HepG2 (cell line): Measurements from ENCODE around the gene SCFD2. TPM values are rescaled to one million over a fixed set of nuclear protein-coding genes. Genes with fewer than 3 reads are reported as not detected.

Source experiments
- ATAC-seq: fragments of 200-7000 bp; cut with Tn5 transposase; 3 replicates; pipeline ENCODE4 v1.9.1; 2020; ENCODE audit warnings: mild to moderate bottlenecking, moderate library complexity
- BruUV-seq: library from RNA; stranded (reverse); fragments of 400-500 nt; replicated peaks from 2 replicates; lab custom pipeline; 2021; lab: Mats Ljungman, UMichigan
- CTCF ChIA-PET: fragments of 300-600 bp; formaldehyde crosslinking; extraction: SDS; loops from one replicate; lab custom pipeline; 2021; ENCODE audit warnings: low total read pairs, inconsistent platforms, low intra/inter-chr PET ratio; lab: Yijun Ruan, JAX
- POLR2A ChIA-PET: fragments of 350-600 bp; sonication (Branson Sonifier 250); formaldehyde crosslinking; loops from one replicate; lab custom pipeline; 2020; ENCODE audit warnings: antibody characterized with exemption, inconsistent platforms; lab: Yijun Ruan, JAX
- DNase-seq: peaks from one replicate; pipeline ENCODE4 v3.0.0-alpha.2; 2015; ENCODE audit warnings: low spot score
- FAIRE-seq: peaks from 3 replicates; lab custom pipeline; 2011; peaks lifted over from hg19 to GRCh38; lab: Jason Lieb, UNC
- H2AFZ ChIP-seq: one replicate; pipeline ENCODE4 v1.6.1; 2011; ENCODE audit warnings: low read length, inconsistent platforms
- H3K27ac ChIP-seq: fragments of 300-600 bp; 3 replicates; pipeline ENCODE4 v1.8.0; 2011; ENCODE audit warnings: mixed run types, mild to moderate bottlenecking, mixed read lengths, low read length, inconsistent platforms; ENCODE audit not compliant: insufficient read depth; ENCODE audit errors: extremely low read length
- H3K27me3 ChIP-seq, 2 experiments: fragments of 200-600 bp in 1 of 2; 2 replicates in 1 of 2; 3 replicates in 1 of 2; pipeline versions ENCODE4 v1.6.0 to v1.8.0; 2011; ENCODE audit warnings: low read length in 2 of 2, mild to moderate bottlenecking in 2 of 2, moderate library complexity in 2 of 2, inconsistent platforms in 1 of 2; ENCODE audit not compliant: insufficient read depth in 2 of 2, control insufficient read depth in 1 of 2
- H3K36me3 ChIP-seq, 2 experiments: fragments of 200-600 bp in 1 of 2; replicated peaks in 1 of 2; 2 replicates in 1 of 2; 3 replicates in 1 of 2; pipeline versions ENCODE4 v1.5.1 to v1.8.0; 2011; ENCODE audit warnings: low read length in 2 of 2, inconsistent platforms in 1 of 2; ENCODE audit not compliant: insufficient read depth in 2 of 2, control insufficient read depth in 1 of 2
- H3K4me1 ChIP-seq: 2 replicates; pipeline ENCODE4 v1.5.1; 2012; ENCODE audit warnings: low read length, inconsistent platforms; ENCODE audit not compliant: insufficient read depth
- H3K4me2 ChIP-seq: 2 replicates; pipeline ENCODE4 v1.6.0; 2011; ENCODE audit warnings: low read depth, low read length, inconsistent platforms
- H3K4me3 ChIP-seq, 3 experiments: fragments of 200-600 bp in 1 of 3; sonication (generic), shearing (Covaris generic) in 1 of 3; replicated peaks in 1 of 3; 2 replicates each; pipeline ENCODE4 v1.5.1; 2011 to 2016; ENCODE audit warnings: low read length in 3 of 3, inconsistent platforms in 2 of 3, low read depth in 2 of 3, mild to moderate bottlenecking in 2 of 3, control low read depth in 1 of 3, mixed read lengths in 1 of 3; ENCODE audit not compliant: insufficient read depth in 1 of 3
- H3K79me2 ChIP-seq: one replicate; pipeline ENCODE4 v1.6.1; 2011; ENCODE audit warnings: low read length, inconsistent platforms; ENCODE audit not compliant: insufficient read depth
- H3K9ac ChIP-seq: 2 replicates; pipeline ENCODE4 v1.6.0; 2011; ENCODE audit warnings: mild to moderate bottlenecking, low read depth, low read length, inconsistent platforms; ENCODE audit not compliant: insufficient read depth
- H3K9me3 ChIP-seq: 2 replicates; pipeline ENCODE4 v1.5.1; 2012; ENCODE audit warnings: mild to moderate bottlenecking, low read length
- H4K20me1 ChIP-seq: 2 replicates; pipeline ENCODE4 v1.6.0; 2011; ENCODE audit warnings: inconsistent platforms, mild to moderate bottlenecking, low read length, moderate library complexity; ENCODE audit not compliant: insufficient read depth
- BHLHE40 ChIP-seq: IDR thresholded peaks from 2 replicates; pipeline ENCODE4 v1.6.1; 2011; ENCODE audit warnings: low read length, improper control_type of control experiment
- GABPA ChIP-seq, 2 experiments: IDR thresholded peaks; 2 replicates each; pipeline ENCODE4 v1.6.1; 2011 to 2016; ENCODE audit warnings: low read depth in 2 of 2, low read length in 1 of 2, missing biosample characterization in 1 of 2, missing genetic modification characterization in 1 of 2
- MEIS1 ChIP-seq: sonication (generic); formaldehyde crosslinking; IDR thresholded peaks from 2 replicates; pipeline ENCODE4 v1.9.0; 2021; ENCODE audit warnings: mild to moderate bottlenecking, missing genetic modification reagents, moderate library complexity, borderline replicate concordance
- MTA1 ChIP-seq: sonication (generic); formaldehyde crosslinking; IDR thresholded peaks from 2 replicates; pipeline ENCODE4 v1.4.0; 2020; ENCODE audit warnings: missing genetic modification reagents, mild to moderate bottlenecking, borderline replicate concordance
- MXD4 ChIP-seq: IDR thresholded peaks from 2 replicates; pipeline ENCODE4 v1.6.1; 2016; ENCODE audit warnings: mild to moderate bottlenecking, missing biosample characterization, missing genetic modification reagents
- SALL1 ChIP-seq: sonication (generic); formaldehyde crosslinking; IDR thresholded peaks from 2 replicates; pipeline ENCODE4 v1.8.0; 2022; ENCODE audit warnings: mild to moderate bottlenecking, missing genetic modification reagents
- ZNF292 ChIP-seq: sonication (generic); formaldehyde crosslinking; IDR thresholded peaks from 2 replicates; pipeline ENCODE4 v1.8.1; 2022; ENCODE audit warnings: mild to moderate bottlenecking, low read depth, missing genetic modification reagents, borderline replicate concordance
- ZNF331 ChIP-seq: sonication (generic); formaldehyde crosslinking; IDR thresholded peaks from 2 replicates; pipeline ENCODE4 v1.4.0; 2020; ENCODE audit warnings: missing genetic modification reagents
- ZNF430 ChIP-seq: sonication (generic); formaldehyde crosslinking; IDR thresholded peaks from 2 replicates; pipeline ENCODE4 v1.9.0; 2021; ENCODE audit warnings: mild to moderate bottlenecking, missing genetic modification reagents
- ZNF451 ChIP-seq: sonication (generic); formaldehyde crosslinking; IDR thresholded peaks from 2 replicates; pipeline ENCODE4 v1.5.0; 2020; ENCODE audit warnings: mild to moderate bottlenecking, missing genetic modification reagents
- ZNF569 ChIP-seq: sonication (generic); formaldehyde crosslinking; IDR thresholded peaks from 2 replicates; pipeline ENCODE4 v1.5.0; 2020; ENCODE audit warnings: mild to moderate bottlenecking, missing genetic modification reagents, moderate library complexity, borderline replicate concordance
- WGBS: methylation state at CpG from one replicate; pipeline ENCODE4 v1.1.6; 2017; ENCODE audit warnings: low lambda C conversion rate; 5-methylcytosine and 5-hydroxymethylcytosine counted together
- in situ Hi-C: cut with HindIII; loops from 2 replicates; pipeline ENCODE4 v1.10.0; 2017; ENCODE audit warnings: low pct_unique_long_range_greater_than_20kb; ENCODE audit not compliant: extremely low pct_ligation_motif_present
- intact Hi-C: fragments of 100-400 bp; cut with micrococcal nuclease; formaldehyde crosslinking; loops from one replicate; pipeline ENCODE4 v1.10.0; 2022; ENCODE audit not compliant: unreplicated experiment
- polyA plus RNA-seq, 8 experiments: library from polyadenylated mRNA; depleted of rRNA in 3 of 8; stranded (reverse) in 7 of 8; unstranded in 1 of 8; fragments of >200 nt; fragmentation: Illumina TruSeq in 4 of 8; extraction: Trizol in 4 of 8; gene quantifications; 2 replicates each; pipeline versions ENCODE4 v1.2.1 to v1.2.3, GENCODE V29; 2011 to 2016; ENCODE audit warnings: low read depth in 4 of 8, missing spikeins in 1 of 8, mixed read lengths in 1 of 8; ENCODE audit not compliant: insufficient read depth in 1 of 8
- total RNA-seq, 5 experiments: library from RNA; depleted of rRNA; stranded (reverse); fragments of >200 nt; fragmentation: Illumina TruSeq; extraction: Trizol; gene quantifications; 2 replicates each; pipeline ENCODE4 v1.2.3, GENCODE V29; 2016; ENCODE audit warnings: low read depth in 1 of 5
- TF ChIP-seq, protein P1 (sequence below): sonication (generic); IDR thresholded peaks from 2 replicates; pipeline ENCODE4 v1.6.1; 2016; ENCODE audit warnings: low read depth, borderline replicate concordance
- TF ChIP-seq, protein P2 (sequence below): sonication (generic); formaldehyde crosslinking; IDR thresholded peaks from 2 replicates; pipeline ENCODE4 v1.4.0; 2020; ENCODE audit warnings: mild to moderate bottlenecking, low read depth, missing genetic modification reagents
- TF ChIP-seq, protein P3 (sequence below): sonication (generic); formaldehyde crosslinking; IDR thresholded peaks from 2 replicates; pipeline ENCODE4 v1.4.0; 2020; ENCODE audit warnings: missing genetic modification reagents

The SCFD2 gene
- total and polyA plus RNA-seq, 2 of the 13 experiments (the other 11 are each of a cell fraction or from before 2014, with no cell fraction given): 4.6 to 15.6 TPM

DNA sequence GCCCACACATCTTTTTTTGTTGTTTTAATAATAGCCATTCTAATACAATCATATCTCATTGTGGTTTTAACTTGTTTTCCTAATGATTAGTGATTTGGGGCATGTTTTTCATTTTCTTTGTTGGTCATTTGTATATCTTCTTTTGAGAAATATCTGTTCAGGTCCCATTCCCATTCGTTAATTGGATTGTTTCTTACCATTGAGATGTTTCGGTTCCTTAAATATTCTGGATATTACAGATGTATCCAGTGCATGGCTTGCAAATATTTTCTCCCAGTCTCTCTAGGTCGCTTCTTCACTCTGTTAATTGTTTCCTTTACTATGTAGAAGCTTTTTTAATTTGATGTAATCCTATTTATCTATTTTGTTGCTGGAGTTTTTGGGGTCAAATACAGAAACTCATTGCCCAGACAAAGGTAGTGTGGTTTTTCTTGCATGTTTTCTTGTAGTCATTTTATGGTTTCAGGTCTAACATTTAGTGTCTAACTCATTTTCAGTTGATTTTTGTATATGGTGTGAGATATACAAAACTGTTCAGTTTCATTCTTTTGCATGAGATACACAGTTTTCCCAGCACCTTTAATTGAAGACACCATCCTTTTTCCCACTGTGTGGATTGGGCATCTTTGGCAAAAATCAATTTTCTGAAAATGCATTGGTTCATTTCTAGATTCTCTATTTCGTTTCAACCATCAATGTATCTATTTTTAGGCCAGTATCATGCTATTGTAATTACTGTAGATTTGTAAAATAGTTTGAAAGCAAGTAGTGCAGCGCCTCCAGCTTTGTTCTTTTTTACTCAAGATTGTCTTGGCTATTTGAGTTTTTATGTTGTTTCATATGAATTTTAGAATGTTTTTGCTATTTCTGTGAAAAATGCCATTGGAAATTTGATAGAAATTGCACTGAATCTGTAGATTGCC, 195.9 kb downstream of the SCFD2 start:
- BruUV-seq: no TSS peak
- Histone ChIP-seq H3K36me3 (no peaks in the 10 kb centered on the region), H3K9me3 (no peaks in the 10 kb centered on the region), H3K9ac (no peak overlapping the region), H3K4me3 (no peak overlapping the region), H3K27ac (no peak overlapping the region), H3K79me2 (no peaks in the 10 kb centered on the region), H4K20me1 (no peaks in the 10 kb centered on the region), H2AFZ (no peak overlapping the region), H3K4me2 (no peak overlapping the region), H3K4me1 (no peaks in the 10 kb centered on the region), H3K27me3 (no peaks in the 10 kb centered on the region)
- ATAC-seq (no peak), DNase-seq (no peak), FAIRE-seq (no peak)
- 92% methylated on average over 5 of the region's 5 CpGs for WGBS
- TF ChIP-seq, protein P1, sequence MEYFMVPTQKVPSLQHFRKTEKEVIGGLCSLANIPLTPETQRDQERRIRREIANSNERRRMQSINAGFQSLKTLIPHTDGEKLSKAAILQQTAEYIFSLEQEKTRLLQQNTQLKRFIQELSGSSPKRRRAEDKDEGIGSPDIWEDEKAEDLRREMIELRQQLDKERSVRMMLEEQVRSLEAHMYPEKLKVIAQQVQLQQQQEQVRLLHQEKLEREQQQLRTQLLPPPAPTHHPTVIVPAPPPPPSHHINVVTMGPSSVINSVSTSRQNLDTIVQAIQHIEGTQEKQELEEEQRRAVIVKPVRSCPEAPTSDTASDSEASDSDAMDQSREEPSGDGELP: no peak
- no peak for TF ChIP-seq ZNF569 (CRISPR knock-in tag)
- no peak for TF ChIP-seq ZNF430 (CRISPR knock-in tag)
- no peak for TF ChIP-seq SALL1 (CRISPR knock-in tag)
- TF ChIP-seq MXD4 (CRISPR knock-in tag): no peak
- no peak for TF ChIP-seq GABPA (IDR thresholded peaks at IDR 0.05; ENCODE audit: low read depth, low read length)
- no peak for TF ChIP-seq GABPA (CRISPR knock-in tag; IDR thresholded peaks at IDR 0.05; ENCODE audit: low read depth)
- TF ChIP-seq, protein P2, sequence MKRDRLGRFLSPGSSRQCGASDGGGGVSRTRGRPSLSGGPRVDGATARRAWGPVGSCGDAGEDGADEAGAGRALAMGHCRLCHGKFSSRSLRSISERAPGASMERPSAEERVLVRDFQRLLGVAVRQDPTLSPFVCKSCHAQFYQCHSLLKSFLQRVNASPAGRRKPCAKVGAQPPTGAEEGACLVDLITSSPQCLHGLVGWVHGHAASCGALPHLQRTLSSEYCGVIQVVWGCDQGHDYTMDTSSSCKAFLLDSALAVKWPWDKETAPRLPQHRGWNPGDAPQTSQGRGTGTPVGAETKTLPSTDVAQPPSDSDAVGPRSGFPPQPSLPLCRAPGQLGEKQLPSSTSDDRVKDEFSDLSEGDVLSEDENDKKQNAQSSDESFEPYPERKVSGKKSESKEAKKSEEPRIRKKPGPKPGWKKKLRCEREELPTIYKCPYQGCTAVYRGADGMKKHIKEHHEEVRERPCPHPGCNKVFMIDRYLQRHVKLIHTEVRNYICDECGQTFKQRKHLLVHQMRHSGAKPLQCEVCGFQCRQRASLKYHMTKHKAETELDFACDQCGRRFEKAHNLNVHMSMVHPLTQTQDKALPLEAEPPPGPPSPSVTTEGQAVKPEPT: no peak
- TF ChIP-seq BHLHE40: no peak
- TF ChIP-seq MEIS1 (CRISPR knock-in tag): no peak
- TF ChIP-seq MTA1 (CRISPR knock-in tag): no peak
- no peak for TF ChIP-seq ZNF292 (CRISPR knock-in tag)
- TF ChIP-seq, protein P3, sequence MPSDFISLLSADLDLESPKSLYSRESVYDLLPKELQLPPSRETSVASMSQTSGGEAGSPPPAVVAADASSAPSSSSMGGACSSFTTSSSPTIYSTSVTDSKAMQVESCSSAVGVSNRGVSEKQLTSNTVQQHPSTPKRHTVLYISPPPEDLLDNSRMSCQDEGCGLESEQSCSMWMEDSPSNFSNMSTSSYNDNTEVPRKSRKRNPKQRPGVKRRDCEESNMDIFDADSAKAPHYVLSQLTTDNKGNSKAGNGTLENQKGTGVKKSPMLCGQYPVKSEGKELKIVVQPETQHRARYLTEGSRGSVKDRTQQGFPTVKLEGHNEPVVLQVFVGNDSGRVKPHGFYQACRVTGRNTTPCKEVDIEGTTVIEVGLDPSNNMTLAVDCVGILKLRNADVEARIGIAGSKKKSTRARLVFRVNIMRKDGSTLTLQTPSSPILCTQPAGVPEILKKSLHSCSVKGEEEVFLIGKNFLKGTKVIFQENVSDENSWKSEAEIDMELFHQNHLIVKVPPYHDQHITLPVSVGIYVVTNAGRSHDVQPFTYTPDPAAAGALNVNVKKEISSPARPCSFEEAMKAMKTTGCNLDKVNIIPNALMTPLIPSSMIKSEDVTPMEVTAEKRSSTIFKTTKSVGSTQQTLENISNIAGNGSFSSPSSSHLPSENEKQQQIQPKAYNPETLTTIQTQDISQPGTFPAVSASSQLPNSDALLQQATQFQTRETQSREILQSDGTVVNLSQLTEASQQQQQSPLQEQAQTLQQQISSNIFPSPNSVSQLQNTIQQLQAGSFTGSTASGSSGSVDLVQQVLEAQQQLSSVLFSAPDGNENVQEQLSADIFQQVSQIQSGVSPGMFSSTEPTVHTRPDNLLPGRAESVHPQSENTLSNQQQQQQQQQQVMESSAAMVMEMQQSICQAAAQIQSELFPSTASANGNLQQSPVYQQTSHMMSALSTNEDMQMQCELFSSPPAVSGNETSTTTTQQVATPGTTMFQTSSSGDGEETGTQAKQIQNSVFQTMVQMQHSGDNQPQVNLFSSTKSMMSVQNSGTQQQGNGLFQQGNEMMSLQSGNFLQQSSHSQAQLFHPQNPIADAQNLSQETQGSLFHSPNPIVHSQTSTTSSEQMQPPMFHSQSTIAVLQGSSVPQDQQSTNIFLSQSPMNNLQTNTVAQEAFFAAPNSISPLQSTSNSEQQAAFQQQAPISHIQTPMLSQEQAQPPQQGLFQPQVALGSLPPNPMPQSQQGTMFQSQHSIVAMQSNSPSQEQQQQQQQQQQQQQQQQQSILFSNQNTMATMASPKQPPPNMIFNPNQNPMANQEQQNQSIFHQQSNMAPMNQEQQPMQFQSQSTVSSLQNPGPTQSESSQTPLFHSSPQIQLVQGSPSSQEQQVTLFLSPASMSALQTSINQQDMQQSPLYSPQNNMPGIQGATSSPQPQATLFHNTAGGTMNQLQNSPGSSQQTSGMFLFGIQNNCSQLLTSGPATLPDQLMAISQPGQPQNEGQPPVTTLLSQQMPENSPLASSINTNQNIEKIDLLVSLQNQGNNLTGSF (CRISPR knock-in tag): no peak
- TF ChIP-seq ZNF451 (CRISPR knock-in tag): no peak
- no peak for TF ChIP-seq ZNF331 (CRISPR knock-in tag)
- intact Hi-C loops: no loop called here
- CTCF ChIA-PET: no interaction called here
- in situ Hi-C loops: no loop called here
- POLR2A ChIA-PET: no interaction called here
